Neutrophil (primary cell): ENCODE data around the gene ERGIC3.
A peak's percentile ranks its signal among the peaks of the same experiment; 100 is the strongest.
"Not testable (repeated sequence)": the region's sequence is repeated elsewhere in the genome, so short reads cannot be mapped to it uniquely, and the experiment has no call there.

Experiments
- H3K27ac ChIP-seq: fragments of 200-600 bp; sonication (generic); 2 replicates; pipeline ENCODE4 v1.5.1; 2016; ENCODE audit warnings: mild to moderate bottlenecking, moderate library complexity
- H3K27me3 ChIP-seq: fragments of 200-600 bp; sonication (generic); 2 replicates; pipeline ENCODE4 v1.6.0; 2016; ENCODE audit warnings: mild to moderate bottlenecking
- H3K36me3 ChIP-seq: fragments of 200-600 bp; sonication (generic); 2 replicates; pipeline ENCODE4 v1.5.1; 2017
- H3K4me1 ChIP-seq, 2 experiments: fragments of 200-600 bp in 1 of 2; sonication (generic) in 1 of 2; 1 replicate in 1 of 2; 2 replicates in 1 of 2; pipeline versions ENCODE4 v1.5.1 to v1.6.1; 2013 to 2016; ENCODE audit warnings: low read depth in 1 of 2, low read length in 1 of 2, mild to moderate bottlenecking in 1 of 2, moderate library complexity in 1 of 2; ENCODE audit not compliant: control insufficient read depth in 1 of 2, insufficient read depth in 1 of 2
- H3K4me3 ChIP-seq, 2 experiments: fragments of 200-600 bp in 1 of 2; sonication (generic) in 1 of 2; 1 replicate in 1 of 2; 2 replicates in 1 of 2; pipeline ENCODE4 v1.5.1; 2013 to 2016; ENCODE audit warnings: low read depth in 1 of 2, low read length in 1 of 2, mild to moderate bottlenecking in 1 of 2, moderate library complexity in 1 of 2
- H3K9me3 ChIP-seq: fragments of 200-600 bp; sonication (generic); 2 replicates; pipeline ENCODE4 v1.5.1; 2016
- CTCF ChIP-seq: fragments of 200-600 bp; sonication (generic); IDR thresholded peaks from 2 replicates; pipeline ENCODE4 v1.5.1; 2016; ENCODE audit warnings: antibody characterized with exemption

Gene ERGIC3

DNA sequence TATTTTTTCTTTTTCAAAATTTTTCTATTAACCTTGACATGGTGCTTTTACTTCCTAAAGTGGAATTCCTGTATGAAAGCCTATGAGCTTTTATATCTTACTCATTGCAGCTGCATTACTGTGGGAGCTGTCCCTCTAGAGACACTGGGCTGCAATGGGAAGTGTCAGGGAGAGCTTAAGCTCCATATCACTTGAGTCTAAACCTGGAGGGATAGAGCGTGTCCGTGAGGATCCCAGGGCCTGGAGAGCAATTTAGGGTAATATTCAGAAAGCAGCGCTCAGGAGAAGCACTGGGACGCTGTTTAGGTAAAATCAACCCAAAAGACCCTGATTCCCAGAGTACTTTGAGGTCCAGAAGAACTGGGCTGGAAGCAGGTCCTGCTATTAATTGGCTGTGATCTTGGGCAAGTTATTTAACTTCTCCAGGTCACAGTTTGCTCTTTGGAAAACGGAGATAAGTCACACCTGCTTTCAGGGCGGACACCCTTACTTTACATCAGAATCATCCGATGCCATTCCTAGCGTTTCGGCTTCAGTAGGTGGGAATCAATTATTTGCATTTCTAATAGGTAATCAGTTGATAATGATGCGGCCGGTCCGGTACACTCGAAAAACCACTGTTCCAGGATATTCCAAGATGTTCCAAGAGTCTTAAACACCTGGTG is 628 bp upstream of the ERGIC3 start:
- Histone ChIP-seq H3K4me1 (peaks cover 6 to 11% of the 10 kb centered on the region in 2 experiments), H3K9me3 (no peaks in the 10 kb centered on the region), H3K36me3 (no peaks in the 10 kb centered on the region), H3K27ac (peak overlapping the region; percentile 87), H3K27me3 (no peaks in the 10 kb centered on the region), H3K4me3 (peak overlapping the region; percentile 72 to 84)
- TF ChIP-seq CTCF, result no peak

DNA sequence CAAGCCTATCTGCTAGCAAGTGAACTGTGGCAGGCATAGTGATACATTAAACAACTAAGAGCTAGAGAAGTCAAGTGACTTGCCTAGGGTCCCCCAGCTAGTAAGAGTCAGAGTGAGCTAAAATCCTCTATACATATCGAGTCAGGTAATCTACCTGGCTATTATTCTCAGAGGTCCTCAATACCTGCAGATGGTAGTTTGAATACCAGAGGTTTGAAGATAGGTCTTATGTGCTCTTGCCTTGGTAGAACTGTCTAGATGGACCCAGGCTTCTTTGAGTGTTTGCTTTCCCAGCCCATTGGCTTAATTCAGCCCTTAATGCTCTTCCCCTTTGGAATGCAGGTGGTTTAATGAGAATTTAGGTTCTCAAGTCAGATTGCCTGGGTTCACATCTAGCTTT is 1.1 kb downstream of the ERGIC3 start:
- H3K27ac ChIP-seq, result peak overlapping the region; percentile 87
- no peaks in the 10 kb centered on the region for H3K27me3 ChIP-seq
- peaks cover 6 to 11% of the 10 kb centered on the region in 2 experiments for H3K4me1 ChIP-seq
- no peak for TF ChIP-seq CTCF
- H3K36me3 ChIP-seq, result peaks cover 9% of the 10 kb centered on the region
- no peaks in the 10 kb centered on the region for H3K9me3 ChIP-seq
- H3K4me3 ChIP-seq, result no peak overlapping the region

DNA sequence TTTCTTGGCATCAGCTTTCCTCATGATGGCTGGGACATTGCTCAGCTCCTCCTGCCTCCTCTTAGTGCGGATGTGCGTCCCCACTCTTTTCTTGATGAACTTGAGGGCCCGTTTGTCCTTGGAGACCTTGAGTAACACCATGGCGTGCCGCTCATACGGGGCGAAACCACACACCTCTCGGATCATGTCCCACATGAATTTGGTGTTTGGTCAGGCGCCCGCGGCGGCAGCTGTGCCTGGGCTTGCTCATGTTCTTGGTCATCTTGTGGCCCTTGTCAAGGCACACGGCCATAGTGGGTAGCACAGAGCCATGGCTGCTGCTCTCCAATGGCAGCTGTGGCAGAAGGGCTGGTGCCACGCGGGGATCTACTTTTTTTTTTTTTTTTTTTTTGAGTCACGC is 2.6 kb downstream of the ERGIC3 start:
- no peak for TF ChIP-seq CTCF
- Histone ChIP-seq H3K27ac (no peak overlapping the region), H3K4me3 (no peak overlapping the region), H3K4me1 (peaks cover 6 to 11% of the 10 kb centered on the region in 2 experiments), H3K27me3 (no peaks in the 10 kb centered on the region), H3K9me3 (no peaks in the 10 kb centered on the region), H3K36me3 (peaks cover 23% of the 10 kb centered on the region)

- H3K4me3 ChIP-seq, H3K27me3 ChIP-seq, H3K9me3 ChIP-seq, H3K27ac ChIP-seq: not testable (repeated sequence)
- peaks cover 28% of the 10 kb centered on the region for H3K36me3 ChIP-seq
- H3K4me1 ChIP-seq, result peaks cover 6 to 11% of the 10 kb centered on the region in 2 experiments
Observed at GRCh38 chr20:35544941-35545340, 3.1 kb downstream of the ERGIC3 start.

DNA sequence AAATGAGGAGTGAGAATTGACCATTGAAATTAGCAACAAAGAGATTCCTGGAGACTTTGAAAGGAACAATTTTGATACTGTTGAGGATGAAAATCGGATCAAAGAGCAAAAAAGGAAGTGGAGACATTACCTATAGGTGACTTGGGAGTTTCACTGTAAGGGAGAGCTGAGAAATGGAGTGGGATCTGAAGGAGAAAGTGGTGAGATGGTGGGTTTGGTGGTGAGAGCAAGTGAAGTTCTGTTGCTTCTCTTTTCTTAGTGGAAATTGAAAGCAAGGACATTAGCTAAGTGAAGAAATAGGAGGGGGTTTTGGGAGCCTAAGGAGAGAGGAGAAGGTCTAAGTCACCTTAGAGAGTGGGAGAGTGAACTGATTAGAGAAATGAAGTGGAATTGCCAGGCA is 4.2 kb downstream of the ERGIC3 start:
- Histone ChIP-seq H3K9me3 (no peaks in the 10 kb centered on the region), H3K27me3 (no peaks in the 10 kb centered on the region), H3K4me1 (peaks cover 6 to 11% of the 10 kb centered on the region in 2 experiments), H3K27ac (no peak overlapping the region), H3K4me3 (no peak overlapping the region), H3K36me3 (peaks cover 37% of the 10 kb centered on the region)
- TF ChIP-seq CTCF, result no peak

DNA sequence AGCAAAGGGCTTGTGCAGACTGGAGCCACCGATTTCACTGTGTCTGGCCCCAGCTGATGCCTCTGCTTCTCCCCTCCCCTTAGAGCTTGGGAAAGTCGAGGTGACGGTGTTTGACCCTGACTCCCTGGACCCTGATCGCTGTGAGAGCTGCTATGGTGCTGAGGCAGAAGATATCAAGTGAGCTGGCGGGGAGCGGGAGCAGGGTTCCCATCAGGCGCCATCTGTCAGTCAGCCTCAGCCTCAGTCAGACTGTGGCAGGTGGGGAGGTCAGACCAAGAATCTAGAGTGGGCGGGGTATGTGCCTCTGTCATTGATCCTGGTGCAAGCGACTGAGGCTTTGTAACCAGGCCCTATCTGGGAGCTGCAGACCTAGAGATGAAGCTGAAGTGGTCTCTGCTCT is 5.5 kb downstream of the ERGIC3 start:
- Histone ChIP-seq H3K4me3 (no peak overlapping the region), H3K9me3 (no peaks in the 10 kb centered on the region), H3K4me1 (peaks cover 0 to 4% of the 10 kb centered on the region in 2 experiments), H3K36me3 (peaks cover 49% of the 10 kb centered on the region), H3K27me3 (no peaks in the 10 kb centered on the region), H3K27ac (no peak overlapping the region)
- TF ChIP-seq CTCF, result no peak
